CD14-positive monocyte (primary cell): ENCODE results near the gene LTB4R. TPM values are rescaled to one million over a fixed set of nuclear protein-coding genes. Genes with fewer than 3 reads are reported as not detected.

Source experiments
- DNase-seq, 3 donors: peaks; one replicate each; pipeline ENCODE4 v3.0.0-alpha.2; 2011 to 2022
- H2AFZ ChIP-seq: 2 replicates; pipeline ENCODE4 v1.6.0; 2012; ENCODE audit warnings: mild to moderate bottlenecking, low read depth, low read length, inconsistent platforms; ENCODE audit not compliant: insufficient read depth, poor library complexity, severe bottlenecking
- H3K27ac ChIP-seq, 2 donors: 1 replicate in 1 of 2; 2 replicates in 1 of 2; pipeline ENCODE4 v1.5.1; 2012 to 2013; ENCODE audit warnings: low read length in 2 of 2, control low read depth in 1 of 2, inconsistent platforms in 1 of 2, low read depth in 1 of 2, mild to moderate bottlenecking in 1 of 2
- H3K27me3 ChIP-seq, 2 donors: one replicate each; pipeline versions ENCODE4 v1.6.0 to v1.6.1; 2011 to 2013; ENCODE audit warnings: low read length in 2 of 2; ENCODE audit not compliant: control insufficient read depth in 2 of 2, insufficient read depth in 2 of 2
- H3K36me3 ChIP-seq, 2 donors: replicated peaks in 1 of 2; 1 replicate in 1 of 2; 2 replicates in 1 of 2; pipeline versions ENCODE4 v1.5.1 to v1.6.1; 2012 to 2013; ENCODE audit warnings: low read length in 2 of 2, control low read depth in 1 of 2, inconsistent platforms in 1 of 2, mild to moderate bottlenecking in 1 of 2; ENCODE audit not compliant: insufficient read depth in 2 of 2, control insufficient read depth in 1 of 2
- H3K4me1 ChIP-seq, 2 donors: 1 replicate in 1 of 2; 2 replicates in 1 of 2; pipeline versions ENCODE4 v1.5.1 to v1.6.1; 2012 to 2013; ENCODE audit warnings: low read length in 2 of 2, control low read depth in 1 of 2, inconsistent platforms in 1 of 2, mild to moderate bottlenecking in 1 of 2, moderate library complexity in 1 of 2; ENCODE audit not compliant: insufficient read depth in 2 of 2, control insufficient read depth in 1 of 2
- H3K4me2 ChIP-seq: replicated peaks from 2 replicates; pipeline ENCODE3; 2012; ENCODE audit warnings: low read length, moderate library complexity, mild to moderate bottlenecking; ENCODE audit not compliant: poor library complexity, severe bottlenecking; ENCODE audit errors: extremely low read depth
- H3K4me3 ChIP-seq, 3 experiments: fragments of 200-600 bp in 1 of 3; sonication (generic) in 1 of 3; replicated peaks in 1 of 3; 1 replicate in 2 of 3; 2 replicates in 1 of 3; pipeline ENCODE4 v1.5.1; 2011 to 2013; ENCODE audit warnings: low read length in 3 of 3, mild to moderate bottlenecking in 3 of 3, control low read depth in 2 of 3, low read depth in 2 of 3, inconsistent platforms in 1 of 3, moderate library complexity in 1 of 3
- H3K79me2 ChIP-seq: 2 replicates; pipeline ENCODE4 v1.6.0; 2012; ENCODE audit warnings: mild to moderate bottlenecking, control low read depth, inconsistent platforms, low read length, moderate library complexity; ENCODE audit not compliant: insufficient read depth
- H3K9ac ChIP-seq: 2 replicates; pipeline ENCODE4 v1.6.0; 2017; ENCODE audit warnings: low read length, mild to moderate bottlenecking; ENCODE audit not compliant: insufficient read depth, poor library complexity, severe bottlenecking
- H3K9me3 ChIP-seq, 2 donors: replicated peaks in 1 of 2; 1 replicate in 1 of 2; 2 replicates in 1 of 2; pipeline versions ENCODE4 v1.5.1 to v1.6.1; 2012 to 2013; ENCODE audit warnings: low read length in 2 of 2, control low read depth in 1 of 2; ENCODE audit not compliant: control insufficient read depth in 1 of 2, insufficient read depth in 1 of 2
- H4K20me1 ChIP-seq: 2 replicates; pipeline ENCODE4 v1.6.0; 2012; ENCODE audit warnings: mild to moderate bottlenecking, low read length, control low read depth, moderate library complexity; ENCODE audit not compliant: insufficient read depth
- H3K27ac Mint-ChIP-seq, 7 donors: one replicate each; pipeline ENCODE4 v1.8.0; 2020; ENCODE audit warnings: mild to moderate bottlenecking in 7 of 7, mixed read lengths in 7 of 7, moderate library complexity in 6 of 7, inconsistent platforms in 2 of 7
- H3K27me3 Mint-ChIP-seq, 3 donors: one replicate each; pipeline ENCODE4 v1.8.0; 2021 to 2022; ENCODE audit warnings: low read depth in 3 of 3, mild to moderate bottlenecking in 3 of 3, mixed read lengths in 3 of 3, moderate library complexity in 3 of 3, inconsistent platforms in 1 of 3
- H3K36me3 Mint-ChIP-seq, 2 donors: one replicate each; pipeline ENCODE4 v1.8.0; 2020; ENCODE audit warnings: mixed read lengths in 2 of 2, inconsistent platforms in 1 of 2, mild to moderate bottlenecking in 1 of 2
- H3K4me1 Mint-ChIP-seq: one replicate; pipeline ENCODE4 v1.8.0; 2020; ENCODE audit warnings: mild to moderate bottlenecking, mixed read lengths
- H3K4me3 Mint-ChIP-seq, 2 donors: one replicate each; pipeline ENCODE4 v1.8.0; 2020; ENCODE audit warnings: mild to moderate bottlenecking in 2 of 2, mixed read lengths in 2 of 2, moderate library complexity in 1 of 2
- H3K9me3 Mint-ChIP-seq, 7 donors: one replicate each; pipeline ENCODE4 v1.8.0; 2020 to 2022; ENCODE audit warnings: mixed read lengths in 7 of 7, mild to moderate bottlenecking in 6 of 7, moderate library complexity in 6 of 7, inconsistent platforms in 2 of 7
- WGBS: methylation state at CpG from one replicate; pipeline ENCODE4 v1.1.5; 2013; ENCODE audit warnings: missing lambda C conversion rate; ENCODE audit not compliant: insufficient coverage; 5-methylcytosine and 5-hydroxymethylcytosine counted together
- intact Hi-C, 2 donors: fragments of 100-400 bp; cut with micrococcal nuclease; formaldehyde crosslinking; loops; one replicate each; pipeline versions ENCODE4 v1.15.0 to v1.15.1; 2023
- polyA plus RNA-seq, 3 donors: library from polyadenylated mRNA; depleted of rRNA in 1 of 3; unstranded in 2 of 3; stranded (reverse) in 1 of 3; fragments of 300-500 nt in 2 of 3; fragments of >200 nt in 1 of 3; fragmentation: Illumina TruSeq in 2 of 3; gene quantifications; 1 replicate in 2 of 3; 2 replicates in 1 of 3; pipeline ENCODE4 v1.2.3, GENCODE V29; 2012 to 2021
- TF ChIP-seq, protein P1 (sequence below): fragments of 200-600 bp; IDR thresholded peaks from one replicate; pipeline ENCODE4 v1.8.0; 2022; ENCODE audit warnings: antibody characterized with exemption, mild to moderate bottlenecking

LTB4R gene
- polyA plus RNA-seq, 3 donors, result 51.5 to 98.5 (median 87.3) TPM

DNA sequence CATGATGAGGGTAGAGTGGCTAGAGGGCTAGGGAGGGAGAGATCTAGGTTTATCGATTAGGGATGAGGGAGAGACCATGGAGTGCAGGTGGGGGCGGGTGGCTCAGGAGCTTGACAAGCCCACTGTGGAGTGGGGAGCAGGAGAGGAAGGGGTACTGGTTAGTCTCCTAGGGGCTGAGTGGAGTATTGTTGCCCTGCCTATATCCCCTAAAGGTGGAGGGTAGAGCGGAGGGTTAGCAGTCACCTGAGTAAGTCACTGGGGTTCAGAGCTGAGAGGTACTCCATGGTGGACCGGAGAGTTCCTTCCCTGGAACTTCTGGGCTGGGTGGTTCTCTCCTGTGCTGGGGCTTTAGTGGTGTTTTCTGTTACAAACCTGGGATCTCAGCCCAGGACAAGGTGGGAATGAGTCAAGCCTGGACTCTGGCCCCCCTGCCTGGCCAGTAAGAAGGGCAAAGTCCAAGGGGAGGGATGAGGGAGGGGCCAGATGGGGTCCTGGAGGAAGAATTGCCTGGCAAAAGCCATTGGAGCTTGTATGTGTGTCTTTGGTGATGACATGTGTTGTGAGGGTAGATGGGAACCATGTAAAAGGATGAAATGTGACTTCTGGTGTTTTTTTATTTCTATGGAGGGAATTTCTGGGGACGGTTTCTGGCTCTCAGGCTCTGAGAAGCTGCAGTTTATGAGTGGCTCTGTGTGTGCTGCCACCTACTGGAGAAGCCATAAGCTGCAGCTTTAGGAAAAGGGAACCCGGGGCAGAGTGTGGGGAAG lies 3.5 kb upstream of the LTB4R start, which contains the start of gene CIDEB:
CIDEB (minus strand) TSS at position 403 of the 767 bp plus-strand sequence; CDS start at position 284, 119 bp downstream.
- H3K27ac ChIP-seq, result peak within 1 kb of the TSS; percentile 9 to 57
- H2AFZ ChIP-seq, result no peak within 1 kb of the TSS
- H3K27me3 ChIP-seq, result no peaks in the 10 kb centered on the region
- H3K36me3 Mint-ChIP-seq, result peaks cover 65 to 76% of the 10 kb centered on the region in 2 donors
- intact Hi-C loops, result loop anchor here in 1 of 2 donors (10.0 kb wide), 1 partner anchor 93 kb away; the partner anchor contains the start of genes CHMP4A and MDP1
- peaks cover 62% of the 10 kb centered on the region for H4K20me1 ChIP-seq
- peaks cover 0 to 2% (median 0%) of the 10 kb centered on the region in 7 donors for H3K9me3 Mint-ChIP-seq
- H3K79me2 ChIP-seq, result peaks cover 81% of the 10 kb centered on the region
- H3K4me1 Mint-ChIP-seq, result peaks cover 49% of the 10 kb centered on the region
- peak within 1 kb of the TSS; percentile 93 for H3K4me2 ChIP-seq
- no peak within 1 kb of the TSS for H3K9ac ChIP-seq
- H3K4me3 ChIP-seq, result peak within 1 kb of the TSS in 1 of 3 experiments; percentile 84
- H3K9me3 ChIP-seq, result no peaks in the 10 kb centered on the region
- 67% methylated on average over 6 of the region's 6 CpGs for WGBS
- TF ChIP-seq, protein P1, sequence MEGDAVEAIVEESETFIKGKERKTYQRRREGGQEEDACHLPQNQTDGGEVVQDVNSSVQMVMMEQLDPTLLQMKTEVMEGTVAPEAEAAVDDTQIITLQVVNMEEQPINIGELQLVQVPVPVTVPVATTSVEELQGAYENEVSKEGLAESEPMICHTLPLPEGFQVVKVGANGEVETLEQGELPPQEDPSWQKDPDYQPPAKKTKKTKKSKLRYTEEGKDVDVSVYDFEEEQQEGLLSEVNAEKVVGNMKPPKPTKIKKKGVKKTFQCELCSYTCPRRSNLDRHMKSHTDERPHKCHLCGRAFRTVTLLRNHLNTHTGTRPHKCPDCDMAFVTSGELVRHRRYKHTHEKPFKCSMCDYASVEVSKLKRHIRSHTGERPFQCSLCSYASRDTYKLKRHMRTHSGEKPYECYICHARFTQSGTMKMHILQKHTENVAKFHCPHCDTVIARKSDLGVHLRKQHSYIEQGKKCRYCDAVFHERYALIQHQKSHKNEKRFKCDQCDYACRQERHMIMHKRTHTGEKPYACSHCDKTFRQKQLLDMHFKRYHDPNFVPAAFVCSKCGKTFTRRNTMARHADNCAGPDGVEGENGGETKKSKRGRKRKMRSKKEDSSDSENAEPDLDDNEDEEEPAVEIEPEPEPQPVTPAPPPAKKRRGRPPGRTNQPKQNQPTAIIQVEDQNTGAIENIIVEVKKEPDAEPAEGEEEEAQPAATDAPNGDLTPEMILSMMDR, result peak; percentile 93
- peaks cover 55 to 64% of the 10 kb centered on the region in 2 donors for H3K36me3 ChIP-seq
- peak within 1 kb of the TSS; percentile 12 to 59 for H3K4me3 Mint-ChIP-seq
- peaks cover 46 to 53% of the 10 kb centered on the region in 2 donors for H3K4me1 ChIP-seq
- peak within 1 kb of the TSS; percentile 24 to 86 (median 60) for H3K27ac Mint-ChIP-seq
- DNase-seq, result peak; percentile 63 to 77 (median 74)
- no peaks in the 10 kb centered on the region for H3K27me3 Mint-ChIP-seq

DNA sequence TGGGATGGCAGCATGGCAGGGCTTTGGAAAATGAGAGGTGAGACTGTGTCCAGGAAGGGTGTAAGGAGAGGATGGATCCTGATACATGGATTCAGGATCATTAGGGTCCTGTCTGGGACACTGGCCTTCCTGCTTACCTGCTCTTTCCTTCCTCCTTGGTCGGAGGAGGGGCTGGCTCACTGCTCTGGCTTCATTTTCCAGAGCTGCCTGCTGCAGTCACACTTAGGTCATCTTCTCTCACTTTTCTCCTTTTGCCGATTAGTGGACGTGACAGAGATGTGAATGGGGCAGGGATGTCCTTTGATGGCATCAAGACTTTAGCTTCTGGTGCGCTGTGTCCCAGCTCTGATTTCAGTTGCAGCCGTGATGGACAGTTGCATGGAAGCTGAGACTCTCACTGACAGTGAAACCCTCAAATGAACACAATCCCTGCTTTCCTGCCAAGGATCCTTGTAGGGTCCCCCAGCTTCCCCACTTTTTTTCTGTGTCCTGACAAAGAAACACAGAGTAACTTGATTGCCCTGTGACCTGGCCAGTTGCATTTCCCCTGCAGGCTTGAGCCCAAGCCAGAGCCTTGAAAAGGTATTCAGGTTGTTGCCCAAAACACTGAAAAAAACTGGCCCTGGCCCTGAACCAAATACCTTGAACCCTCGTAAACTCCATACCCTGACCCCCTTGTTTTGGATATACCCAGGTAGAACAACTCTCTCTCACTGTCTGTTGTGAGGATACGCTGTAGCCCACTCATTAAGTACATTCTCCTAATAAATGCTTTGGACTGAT lies 2.8 kb upstream of the LTB4R start:
- peaks cover 0 to 2% (median 0%) of the 10 kb centered on the region in 7 donors for H3K9me3 Mint-ChIP-seq
- peak overlapping the region in 1 of 3 experiments; percentile 84 for H3K4me3 ChIP-seq
- H3K9me3 ChIP-seq, result no peaks in the 10 kb centered on the region
- intact Hi-C loops, result loop anchor here in 1 of 2 donors (10.0 kb wide), 1 partner anchor 94 kb away; the partner anchor contains the start of genes CHMP4A and MDP1
- peak overlapping the region; percentile 9 to 45 for H3K27ac ChIP-seq
- peaks cover 54 to 61% of the 10 kb centered on the region in 2 donors for H3K4me1 ChIP-seq
- peaks cover 57% of the 10 kb centered on the region for H3K4me1 Mint-ChIP-seq
- peaks cover 57 to 68% of the 10 kb centered on the region in 2 donors for H3K36me3 Mint-ChIP-seq
- TF ChIP-seq, protein P1, result peak; percentile 32
- no peaks in the 10 kb centered on the region for H3K27me3 ChIP-seq
- DNase-seq, result no peak
- peak overlapping the region in 6 of 7 donors; percentile 32 to 86 (median 68) for H3K27ac Mint-ChIP-seq
- WGBS, result 87% methylated on average over 3 of the region's 7 CpGs
- peaks cover 47 to 57% of the 10 kb centered on the region in 2 donors for H3K36me3 ChIP-seq
- H3K9ac ChIP-seq, result no peak overlapping the region
- peak overlapping the region; percentile 12 to 59 for H3K4me3 Mint-ChIP-seq
- H3K27me3 Mint-ChIP-seq, result no peaks in the 10 kb centered on the region
- peaks cover 77% of the 10 kb centered on the region for H3K79me2 ChIP-seq
- H3K4me2 ChIP-seq, result peak overlapping the region; percentile 93
- peaks cover 62% of the 10 kb centered on the region for H4K20me1 ChIP-seq
- no peak overlapping the region for H2AFZ ChIP-seq
